OCI-LY3 (cell line): Measurements from ENCODE around the gene WDR4.

ENCODE experiments used
- EZH2phosphoT487 ChIP-seq: fragments of 200-600 bp; shearing (Covaris generic); IDR thresholded peaks from 2 replicates; pipeline ENCODE4 v1.6.1; 2018; ENCODE audit warnings: antibody characterized with exemption, mixed run types, low read depth
- TF ChIP-seq, protein P1 (sequence below): fragments of 200-600, 300-600 bp; sonication (generic); IDR thresholded peaks from 2 replicates; pipeline ENCODE4 v1.5.1; 2014; ENCODE audit warnings: antibody characterized with exemption, low read length, low read depth

- TF ChIP-seq, protein P1, sequence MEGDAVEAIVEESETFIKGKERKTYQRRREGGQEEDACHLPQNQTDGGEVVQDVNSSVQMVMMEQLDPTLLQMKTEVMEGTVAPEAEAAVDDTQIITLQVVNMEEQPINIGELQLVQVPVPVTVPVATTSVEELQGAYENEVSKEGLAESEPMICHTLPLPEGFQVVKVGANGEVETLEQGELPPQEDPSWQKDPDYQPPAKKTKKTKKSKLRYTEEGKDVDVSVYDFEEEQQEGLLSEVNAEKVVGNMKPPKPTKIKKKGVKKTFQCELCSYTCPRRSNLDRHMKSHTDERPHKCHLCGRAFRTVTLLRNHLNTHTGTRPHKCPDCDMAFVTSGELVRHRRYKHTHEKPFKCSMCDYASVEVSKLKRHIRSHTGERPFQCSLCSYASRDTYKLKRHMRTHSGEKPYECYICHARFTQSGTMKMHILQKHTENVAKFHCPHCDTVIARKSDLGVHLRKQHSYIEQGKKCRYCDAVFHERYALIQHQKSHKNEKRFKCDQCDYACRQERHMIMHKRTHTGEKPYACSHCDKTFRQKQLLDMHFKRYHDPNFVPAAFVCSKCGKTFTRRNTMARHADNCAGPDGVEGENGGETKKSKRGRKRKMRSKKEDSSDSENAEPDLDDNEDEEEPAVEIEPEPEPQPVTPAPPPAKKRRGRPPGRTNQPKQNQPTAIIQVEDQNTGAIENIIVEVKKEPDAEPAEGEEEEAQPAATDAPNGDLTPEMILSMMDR, result no peak
- TF ChIP-seq EZH2phosphoT487, result no peak
Measured at GRCh38 chr21:42878678-42878992, 704 bp downstream of the WDR4 start.
